Globus pallidus (tissue), 1 donor: ENCODE measurements around the gene NRBF2.

Experiments
- DNase-seq: peaks from one replicate; pipeline ENCODE4 v3.0.0-alpha.2; 2015; ENCODE audit warnings: low spot score

NRBF2 gene

DNA sequence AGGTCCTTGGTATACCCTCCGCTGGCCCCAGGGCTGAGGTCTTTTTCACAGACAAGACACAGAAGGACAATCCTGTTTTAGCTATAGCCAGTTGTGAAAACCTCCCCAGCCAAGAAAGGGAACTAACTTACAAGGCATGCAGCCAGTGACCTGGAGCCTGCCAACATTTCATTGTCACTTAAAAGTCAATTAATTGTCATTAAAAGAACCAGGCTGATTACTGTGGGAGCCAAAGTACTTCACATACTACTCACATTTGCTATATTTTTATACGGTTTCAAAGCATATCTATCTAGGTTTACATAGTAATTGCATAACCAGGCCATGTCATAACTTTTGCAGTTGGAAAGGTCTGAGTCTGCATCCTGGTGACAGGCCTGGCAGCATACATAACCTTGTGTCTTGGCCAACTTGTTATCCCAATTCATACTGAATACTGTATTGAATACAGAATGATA is 31.1 kb downstream of the NRBF2 start:
- no peak for DNase-seq

- DNase-seq: no peak
Observed at GRCh38 chr10:63165249-63165648, 32.1 kb downstream of the NRBF2 start.

DNA sequence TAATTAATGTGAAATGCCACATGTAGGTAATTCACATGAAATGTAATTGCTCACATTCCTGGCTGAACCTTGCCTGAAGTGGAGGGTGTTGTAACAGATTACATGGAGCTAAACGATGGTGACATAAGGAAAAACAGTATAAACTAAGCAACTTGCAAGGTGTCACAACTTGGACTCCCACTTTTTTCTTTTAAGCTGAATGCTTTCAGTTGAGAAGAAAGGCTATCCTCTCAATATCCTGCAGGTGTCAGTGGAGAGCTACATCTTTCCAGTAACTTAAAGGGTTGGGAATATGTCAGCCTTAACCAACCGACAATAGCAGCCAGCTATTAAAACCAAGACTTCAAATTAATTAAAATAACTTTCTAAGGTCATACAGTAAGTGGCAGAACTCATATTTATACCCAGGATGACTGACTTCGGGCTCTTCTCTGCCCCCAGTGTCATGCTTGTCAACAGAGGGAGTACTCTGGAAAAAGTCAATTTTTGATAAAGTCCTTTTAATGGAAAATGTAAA is 33.7 kb downstream of the NRBF2 start:
- DNase-seq: peak; percentile 73

GRCh38 chr10:63168821-63169462 is 35.8 kb downstream of the NRBF2 start:
- no peak for DNase-seq

- DNase-seq: no peak
Observed at GRCh38 chr10:63169624-63170023, 36.5 kb downstream of the NRBF2 start.

DNA sequence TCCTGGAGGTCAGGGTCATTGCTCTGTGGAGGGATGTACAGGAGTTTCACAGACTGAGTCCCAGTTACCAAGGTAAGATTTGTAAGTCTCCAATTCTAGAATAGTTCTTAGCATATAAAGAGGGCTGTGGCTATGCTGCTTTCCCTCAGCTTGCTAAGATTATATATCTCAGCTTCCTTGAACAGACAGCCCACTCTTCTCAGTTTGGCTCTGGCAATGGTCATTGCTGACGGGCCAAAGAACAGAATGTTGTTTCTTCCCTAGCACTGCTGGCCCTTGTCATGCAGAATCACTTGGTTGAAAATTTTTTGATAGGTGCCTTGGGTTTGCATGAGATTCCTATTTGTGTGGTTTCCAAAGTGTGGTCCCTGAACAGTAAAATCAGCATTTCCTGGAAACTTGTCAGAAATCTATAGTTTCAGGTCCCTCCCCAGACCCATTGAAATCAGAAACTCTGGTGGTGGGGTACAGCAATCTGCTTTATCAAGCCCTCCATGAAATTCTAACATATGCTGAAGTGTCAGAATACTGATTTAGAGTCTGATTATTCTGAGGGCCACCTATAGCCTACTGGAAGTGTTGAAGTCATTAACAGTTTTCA is 38.2 kb downstream of the NRBF2 start:
- no peak for DNase-seq

DNA sequence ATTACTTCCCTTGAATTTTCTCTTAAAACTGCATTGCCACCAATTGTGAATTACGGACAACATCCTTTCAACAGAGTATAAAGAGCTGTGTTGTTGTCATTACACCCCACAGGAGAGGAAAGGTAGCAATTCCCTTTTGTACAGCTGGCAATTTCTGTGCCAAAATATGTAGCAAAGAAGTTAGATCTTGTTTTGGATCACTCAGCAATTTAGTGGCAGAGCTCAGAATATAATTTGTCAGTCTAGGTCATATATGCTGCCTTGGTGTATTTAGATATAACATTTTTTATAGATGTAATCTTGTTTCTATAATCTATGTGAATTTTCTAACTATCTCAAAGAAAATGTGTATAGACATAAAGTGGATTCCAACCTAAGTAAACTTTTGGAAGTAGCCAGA is 38.8 kb downstream of the NRBF2 start:
- DNase-seq: no peak

- no peak for DNase-seq
Observed at GRCh38 chr10:63173468-63174232, 40.5 kb downstream of the NRBF2 start.

DNA sequence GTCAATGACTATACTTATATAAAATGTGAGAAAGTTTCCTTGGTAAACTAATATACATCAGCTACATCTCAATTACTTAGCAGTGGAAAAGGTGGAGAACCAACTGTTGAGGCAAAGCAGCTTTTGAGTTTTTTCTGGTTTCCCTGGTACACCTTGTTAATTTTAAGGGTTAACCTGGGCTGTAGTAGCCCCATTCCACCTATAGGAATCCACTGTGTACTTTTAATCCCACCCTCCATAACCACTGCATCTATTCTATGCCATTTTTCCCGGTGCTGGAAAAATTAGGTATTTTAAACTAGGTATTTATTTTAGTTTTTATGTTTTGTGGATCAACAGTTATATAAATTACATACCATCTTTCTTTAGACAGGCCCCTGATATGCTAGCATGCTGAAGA is 42.4 kb downstream of the NRBF2 start:
- no peak for DNase-seq

- no peak for DNase-seq
Observed at GRCh38 chr10:63192826-63193225, 59.7 kb downstream of the NRBF2 start.

DNA sequence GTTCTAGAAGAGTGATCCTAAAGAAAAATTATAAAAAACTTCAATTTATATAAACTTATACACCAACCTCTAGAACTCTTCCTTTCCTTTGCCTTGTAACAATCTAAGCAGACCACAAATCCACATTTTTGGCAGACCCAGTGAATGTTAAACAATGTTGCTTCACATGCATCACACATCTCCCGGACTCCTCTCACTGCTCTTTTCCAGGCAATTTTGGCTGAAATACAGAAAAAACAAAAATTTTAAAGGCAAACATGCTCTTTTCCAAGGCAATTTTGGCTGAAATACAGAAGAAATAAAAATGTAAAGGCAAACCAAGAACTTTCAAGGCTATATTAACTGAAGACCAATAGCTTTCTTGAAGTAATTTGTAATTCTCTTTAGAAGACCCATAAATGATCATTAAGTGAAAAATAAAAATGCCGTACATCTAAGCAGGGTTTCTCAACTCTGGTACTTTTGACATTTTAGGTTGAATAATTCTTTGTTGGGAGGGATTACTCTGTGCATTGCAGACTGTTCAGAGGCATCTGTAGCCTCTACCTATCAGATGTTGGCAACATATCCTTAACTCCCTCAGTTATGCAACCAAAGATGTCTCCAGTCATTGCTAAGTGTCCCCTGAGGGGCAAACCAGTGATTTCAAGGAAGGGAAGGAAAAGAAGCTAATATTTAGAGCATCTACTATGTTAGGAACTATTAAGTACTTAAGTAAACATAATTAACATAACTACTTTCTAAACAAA is 64.4 kb downstream of the NRBF2 start:
- DNase-seq: no peak

GRCh38 chr10:63199716-63200115 is 66.6 kb downstream of the NRBF2 start:
- no peak for DNase-seq

- no peak for DNase-seq
Observed at GRCh38 chr10:63200431-63200830, 67.3 kb downstream of the NRBF2 start.

- DNase-seq: no peak
Observed at GRCh38 chr10:63201118-63201517, 68.0 kb downstream of the NRBF2 start.
